HepG2 (cell line): ENCODE measurements around the gene ZCCHC3. TPM values are rescaled to one million over a fixed set of nuclear protein-coding genes. Genes with fewer than 3 reads are reported as not detected.

Experiments
- ARNT2 ChIP-seq: sonication (generic); formaldehyde crosslinking; IDR thresholded peaks from 2 replicates; pipeline ENCODE4 v1.8.0; 2022; ENCODE audit warnings: mild to moderate bottlenecking, low read depth, missing genetic modification reagents, moderate library complexity
- JUND ChIP-seq: sonication (generic); formaldehyde crosslinking; IDR thresholded peaks from 2 replicates; pipeline ENCODE4 v1.8.0; 2022; ENCODE audit warnings: mild to moderate bottlenecking, missing genetic modification reagents
- KMT2B ChIP-seq: IDR thresholded peaks from 2 replicates; pipeline ENCODE4 v1.6.1; 2016; ENCODE audit warnings: missing genetic modification reagents, missing compliant biosample characterization
- NR2F1 ChIP-seq, 2 experiments: fragments of 450-650 bp in 1 of 2; formaldehyde crosslinking in 1 of 2; IDR thresholded peaks; 2 replicates each; pipeline versions ENCODE4 v1.5.0 to v1.6.1; 2016 to 2020; ENCODE audit warnings: mild to moderate bottlenecking in 1 of 2, missing compliant biosample characterization in 1 of 2, missing genetic modification reagents in 1 of 2, moderate library complexity in 1 of 2
- PAF1 ChIP-seq: IDR thresholded peaks from 2 replicates; pipeline ENCODE4 v1.6.1; 2016; ENCODE audit warnings: missing genetic modification reagents, missing compliant biosample characterization
- PRDM10 ChIP-seq: sonication (generic); formaldehyde crosslinking; IDR thresholded peaks from 2 replicates; pipeline ENCODE4 v1.4.0; 2020; ENCODE audit warnings: low read depth, missing genetic modification reagents
- RBM39 ChIP-seq: fragments of 200-400 bp; formaldehyde crosslinking; IDR thresholded peaks from one replicate; pipeline ENCODE4 v1.6.1; 2018; ENCODE audit warnings: antibody characterized with exemption, mild to moderate bottlenecking, low read depth, low read length; ENCODE audit not compliant: poor library complexity, severe bottlenecking
- SMARCE1 ChIP-seq: fragments of 450-650 bp; IDR thresholded peaks from 2 replicates; pipeline ENCODE4 v1.6.1; 2017; ENCODE audit warnings: borderline replicate concordance
- STAT6 ChIP-seq: sonication (generic); formaldehyde crosslinking; IDR thresholded peaks from 2 replicates; pipeline ENCODE4 v1.4.0; 2020; ENCODE audit warnings: missing genetic modification reagents, mild to moderate bottlenecking, borderline replicate concordance
- THAP8 ChIP-seq: sonication (generic); formaldehyde crosslinking; IDR thresholded peaks from 2 replicates; pipeline ENCODE4 v1.5.1; 2020; ENCODE audit warnings: missing genetic modification reagents, mild to moderate bottlenecking, borderline replicate concordance
- ZNF329 ChIP-seq: sonication (generic); formaldehyde crosslinking; IDR thresholded peaks from 2 replicates; pipeline ENCODE4 v1.9.0; 2021; ENCODE audit warnings: low read depth, mild to moderate bottlenecking, missing genetic modification reagents
- ZNF431 ChIP-seq: sonication (generic); formaldehyde crosslinking; IDR thresholded peaks from 2 replicates; pipeline ENCODE4 v1.9.0; 2022; ENCODE audit warnings: missing genetic modification reagents, low read depth, mild to moderate bottlenecking, borderline replicate concordance
- ZNF543 ChIP-seq: sonication (generic); formaldehyde crosslinking; IDR thresholded peaks from 2 replicates; pipeline ENCODE4 v1.4.0; 2020; ENCODE audit warnings: mild to moderate bottlenecking, missing genetic modification reagents
- ZNF549 ChIP-seq: sonication (generic); formaldehyde crosslinking; IDR thresholded peaks from 2 replicates; pipeline ENCODE4 v1.5.0; 2020; ENCODE audit warnings: missing genetic modification reagents
- ZNF674 ChIP-seq: sonication (generic); formaldehyde crosslinking; IDR thresholded peaks from 2 replicates; pipeline ENCODE4 v1.5.0; 2020; ENCODE audit warnings: low read depth, mild to moderate bottlenecking, missing genetic modification reagents
- ZNF883 ChIP-seq: sonication (generic); formaldehyde crosslinking; IDR thresholded peaks from 2 replicates; pipeline ENCODE4 v1.5.1; 2020; ENCODE audit warnings: mild to moderate bottlenecking, missing genetic modification reagents; ENCODE audit errors: not compliant biosample characterization
- polyA plus RNA-seq, 8 experiments: library from polyadenylated mRNA; depleted of rRNA in 3 of 8; stranded (reverse) in 7 of 8; unstranded in 1 of 8; fragments of >200 nt; fragmentation: Illumina TruSeq in 4 of 8; extraction: Trizol in 4 of 8; gene quantifications; 2 replicates each; pipeline versions ENCODE4 v1.2.1 to v1.2.3, GENCODE V29; 2011 to 2016; ENCODE audit warnings: low read depth in 4 of 8, missing spikeins in 1 of 8, mixed read lengths in 1 of 8; ENCODE audit not compliant: insufficient read depth in 1 of 8
- total RNA-seq, 5 experiments: library from RNA; depleted of rRNA; stranded (reverse); fragments of >200 nt; fragmentation: Illumina TruSeq; extraction: Trizol; gene quantifications; 2 replicates each; pipeline ENCODE4 v1.2.3, GENCODE V29; 2016; ENCODE audit warnings: low read depth in 1 of 5

Gene ZCCHC3
- total and polyA plus RNA-seq, 2 of the 13 experiments (the other 11 are each of a cell fraction or from before 2014, with no cell fraction given), result 46.6 to 63.0 TPM

GRCh38 chr20:326645-327185 is 29.3 kb downstream of the ZCCHC3 start (continued):
- TF ChIP-seq ARNT2 (CRISPR knock-in tag) (no peak), KMT2B (CRISPR knock-in tag) (no peak), ZNF329 (CRISPR knock-in tag) (0 out of 2 replicates have a peak, but pooled peaks have one; percentile 45), ZNF543 (CRISPR knock-in tag) (no peak; the same call in 1 of the 2 replicates), THAP8 (CRISPR knock-in tag) (no peak), PRDM10 (CRISPR knock-in tag) (no peak; the same call in 1 of the 2 replicates), ZNF674 (CRISPR knock-in tag) (no peak), ZNF431 (CRISPR knock-in tag) (peak; percentile 15; the same call in 1 of the 2 replicates), NR2F1 (CRISPR knock-in tag; IDR thresholded peaks at IDR 0.05) (no peak), RBM39 (no peak), SMARCE1 (no peak), STAT6 (CRISPR knock-in tag) (no peak), JUND (no peak), ZNF883 (no peak), ZNF549 (CRISPR knock-in tag) (no peak), PAF1 (CRISPR knock-in tag) (0 out of 2 replicates have a peak, but pooled peaks have one; percentile 56)
